Body of pancreas (tissue), 4 donors: ENCODE measurements around the gene GMDS.

ENCODE experiments used
- CTCF ChIP-seq, 7 experiments: fragments of 450-650 bp in 4 of 7; fragments of 200-600 bp in 3 of 7; sonication (generic) in 3 of 7; IDR thresholded peaks; one replicate each; pipeline ENCODE4 v1.5.1; 2016 to 2019; ENCODE audit warnings: antibody characterized with exemption in 7 of 7
- POLR2A ChIP-seq, 3 donors: fragments of 450-650 bp; IDR thresholded peaks; one replicate each; pipeline ENCODE4 v1.6.1; 2016; ENCODE audit warnings: antibody characterized with exemption in 3 of 3, mild to moderate bottlenecking in 2 of 3

- TF ChIP-seq POLR2A (IDR thresholded peaks at IDR 0.05) (peak in 1 of 3 donors; percentile 50), CTCF (IDR thresholded peaks at IDR 0.05) (no peak)
These were observed 923 bp downstream of the GMDS start for GRCh38 chr6:2244261-2245102.
